ENCODE results near the gene C20orf144.

C20orf144 gene

DNA sequence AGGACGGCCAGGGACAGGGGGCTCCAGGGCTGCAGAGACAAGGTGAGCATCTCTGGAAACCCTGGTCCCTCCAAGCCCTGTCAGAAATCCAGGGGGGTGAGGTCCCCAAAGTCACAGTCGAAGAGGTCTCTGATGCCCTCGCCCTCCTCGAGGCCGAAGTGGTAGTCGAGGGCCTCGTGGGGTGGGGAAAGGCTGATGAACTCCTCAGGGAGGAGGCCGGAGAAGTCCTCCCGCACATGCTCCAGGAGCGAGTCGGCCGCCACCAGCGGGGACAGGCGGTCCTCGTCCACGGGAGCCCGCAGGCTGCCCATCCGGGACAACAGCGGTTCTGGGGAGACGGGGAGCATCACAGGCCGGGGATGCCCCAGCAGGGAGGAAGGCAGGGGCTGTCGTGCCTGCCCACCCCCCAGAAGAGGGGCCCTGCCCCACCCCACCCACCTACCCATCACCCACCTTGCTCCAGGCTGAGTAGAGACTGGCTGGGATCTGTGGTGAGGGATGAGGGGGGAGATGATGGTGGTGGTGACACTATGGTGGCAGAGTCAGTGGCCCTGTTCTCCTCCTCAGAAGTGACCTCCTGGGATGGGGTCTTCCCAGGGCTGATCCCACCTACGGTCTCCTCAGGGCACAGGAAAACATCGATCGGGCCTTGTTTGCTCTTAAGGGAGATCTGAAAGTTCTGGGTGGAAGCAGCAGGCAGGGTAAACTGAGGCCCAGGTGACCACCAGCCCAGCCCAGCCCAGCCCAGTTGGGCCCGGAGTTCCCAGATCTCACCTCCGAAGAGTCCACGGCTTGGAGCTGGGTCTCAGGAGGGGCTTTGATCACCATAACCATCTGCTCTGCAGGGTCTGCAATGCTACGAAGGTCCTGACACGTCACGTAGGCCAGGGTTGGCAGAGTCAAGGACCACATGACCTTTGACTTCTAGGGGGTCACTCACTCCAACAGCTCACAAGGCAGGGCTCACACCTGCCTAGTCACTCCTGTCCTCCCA lies 14.8 kb downstream of the C20orf144 start:
- DNase-seq (ENCODE audit: low read depth), result no peak

DNA sequence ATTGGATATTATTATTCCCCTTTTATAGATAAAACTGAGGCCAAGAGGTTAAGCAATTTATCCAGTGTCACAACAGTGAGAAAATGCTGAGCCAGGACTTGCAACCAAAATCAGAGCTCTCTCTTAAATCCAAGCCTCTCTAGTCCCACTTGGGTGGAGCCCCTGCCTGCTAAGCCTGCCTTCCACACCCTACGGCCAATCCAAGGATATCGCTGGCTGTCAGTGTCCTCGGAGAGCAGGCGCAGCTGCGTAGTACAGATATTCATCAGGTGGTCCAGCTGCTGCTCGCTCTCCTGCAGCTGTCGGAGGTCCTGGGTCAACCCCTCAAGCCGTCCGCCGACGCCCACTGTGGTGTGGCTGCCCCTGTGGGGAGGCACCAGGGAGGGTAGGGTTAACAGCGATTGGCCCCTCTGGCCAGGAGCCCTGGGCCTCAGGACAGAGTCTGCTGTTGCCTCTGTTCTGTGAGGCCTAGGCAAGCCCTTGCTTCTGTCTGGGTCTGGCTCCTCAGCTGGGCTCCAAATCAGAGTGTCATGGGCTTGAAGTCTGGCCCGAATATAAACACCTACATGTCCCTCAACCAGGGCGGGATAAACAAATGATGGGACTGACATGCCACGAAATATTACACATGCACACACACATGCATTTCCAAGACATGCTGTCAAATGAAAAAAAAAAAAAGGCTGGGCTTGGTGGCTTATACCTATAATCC lies 16.0 kb downstream of the C20orf144 start:
- no peak for DNase-seq (ENCODE audit: low read depth)

DNA sequence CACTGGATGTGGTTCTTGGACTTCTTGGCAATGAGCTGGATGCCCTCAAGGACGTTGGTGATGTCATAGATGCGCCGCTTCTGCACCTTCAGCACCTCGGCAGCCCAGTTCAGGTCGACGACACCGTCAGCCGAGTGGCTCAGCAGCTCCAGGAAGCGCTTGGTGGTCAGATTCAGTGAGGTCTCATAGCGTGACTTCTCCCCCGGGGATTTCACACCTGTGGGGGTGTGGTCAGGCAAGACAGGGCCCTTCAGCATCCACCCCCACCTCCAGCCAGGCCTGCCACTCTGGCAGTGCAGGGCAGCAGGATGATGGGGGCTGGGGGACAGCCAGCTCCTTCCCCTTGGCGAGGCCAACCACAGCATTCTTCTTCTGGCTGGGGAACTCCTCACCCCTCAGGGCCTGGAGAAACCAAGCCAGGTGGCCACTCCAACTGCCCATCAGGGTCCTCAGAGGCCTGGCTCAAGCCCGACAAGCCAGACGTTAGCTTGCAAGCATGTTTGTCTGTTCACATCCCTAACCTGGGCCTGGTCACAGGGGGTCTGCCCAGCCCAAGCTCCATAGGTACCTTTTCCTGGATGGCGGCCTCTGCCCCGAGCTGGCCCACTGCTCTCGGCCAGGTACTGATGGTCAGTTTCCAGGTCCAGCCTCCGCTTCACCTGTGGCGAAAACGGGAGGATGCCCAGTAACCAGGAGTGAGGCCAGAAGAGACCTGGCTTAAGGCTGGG lies 17.8 kb downstream of the C20orf144 start:
- no peak for DNase-seq (ENCODE audit: low read depth)

DNA sequence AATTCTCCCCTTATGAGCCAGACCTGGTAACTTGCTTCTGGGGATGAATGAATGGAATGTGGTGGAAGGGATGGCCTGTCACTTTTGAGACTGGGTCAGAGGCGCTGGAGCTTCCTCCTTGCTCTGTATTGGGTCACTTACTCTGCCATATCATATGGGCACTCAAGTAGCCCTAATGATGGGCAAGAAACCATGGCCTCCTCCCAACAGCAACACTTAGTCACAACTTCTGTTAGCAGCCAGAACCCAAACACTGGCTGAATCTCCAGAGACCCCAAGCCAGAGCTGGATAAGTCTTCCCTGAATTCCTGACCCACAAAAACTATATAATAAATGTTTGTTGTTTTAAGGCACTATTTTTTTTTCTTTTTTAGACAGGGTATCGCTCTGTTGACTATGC lies 18.6 kb downstream of the C20orf144 start:
- no peak for DNase-seq (ENCODE audit: low read depth)

DNA sequence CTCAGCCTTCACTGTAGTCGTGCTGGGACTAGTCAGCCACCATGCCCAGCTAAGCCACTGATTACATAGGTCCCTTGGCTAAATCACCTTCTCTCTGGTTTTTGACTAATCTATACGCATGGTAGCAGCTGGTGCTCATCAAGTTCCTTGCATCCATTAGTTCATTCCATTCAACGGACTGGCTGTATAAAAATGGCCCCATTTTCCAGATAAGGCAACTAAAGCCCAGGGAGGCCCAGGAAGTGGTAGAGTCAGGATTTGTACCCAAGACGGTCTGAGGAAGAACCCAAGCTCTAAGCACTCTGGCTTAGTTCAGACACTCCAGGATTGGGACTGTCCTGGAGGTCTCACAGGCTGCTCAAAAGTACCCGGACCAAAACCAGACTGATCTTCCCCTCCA lies 19.2 kb downstream of the C20orf144 start:
- no peak for DNase-seq (ENCODE audit: low read depth)

DNA sequence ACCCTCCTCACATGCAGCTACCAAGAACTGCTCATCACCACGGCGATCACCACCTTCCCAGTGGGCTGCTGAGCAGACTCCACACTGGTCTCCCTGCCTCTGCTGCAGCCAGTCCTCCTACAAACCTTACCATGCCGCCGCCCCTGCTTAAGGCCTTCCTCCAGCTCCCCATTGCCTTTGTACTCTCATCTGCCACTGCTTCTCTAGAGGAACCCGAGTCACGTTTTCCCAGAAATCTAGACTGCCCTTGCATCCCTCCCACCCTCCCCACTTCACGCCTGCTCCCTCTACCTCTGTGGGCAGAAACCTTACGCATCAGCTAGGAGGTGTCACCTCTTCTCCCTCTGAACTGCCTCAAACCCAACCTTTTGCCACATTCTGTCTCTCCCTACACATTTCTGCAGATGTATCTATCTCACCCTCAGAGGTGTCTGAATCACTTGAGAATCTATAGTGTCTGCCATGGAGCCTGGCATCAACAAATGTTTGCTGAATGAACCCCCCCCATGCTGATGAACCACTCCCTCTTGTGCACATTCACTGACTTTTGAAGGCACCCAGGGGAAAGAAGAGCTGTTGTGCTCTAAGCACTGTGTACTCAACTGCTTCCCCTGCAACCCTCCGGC lies 19.7 kb downstream of the C20orf144 start:
- no peak for DNase-seq (ENCODE audit: low read depth)

DNA sequence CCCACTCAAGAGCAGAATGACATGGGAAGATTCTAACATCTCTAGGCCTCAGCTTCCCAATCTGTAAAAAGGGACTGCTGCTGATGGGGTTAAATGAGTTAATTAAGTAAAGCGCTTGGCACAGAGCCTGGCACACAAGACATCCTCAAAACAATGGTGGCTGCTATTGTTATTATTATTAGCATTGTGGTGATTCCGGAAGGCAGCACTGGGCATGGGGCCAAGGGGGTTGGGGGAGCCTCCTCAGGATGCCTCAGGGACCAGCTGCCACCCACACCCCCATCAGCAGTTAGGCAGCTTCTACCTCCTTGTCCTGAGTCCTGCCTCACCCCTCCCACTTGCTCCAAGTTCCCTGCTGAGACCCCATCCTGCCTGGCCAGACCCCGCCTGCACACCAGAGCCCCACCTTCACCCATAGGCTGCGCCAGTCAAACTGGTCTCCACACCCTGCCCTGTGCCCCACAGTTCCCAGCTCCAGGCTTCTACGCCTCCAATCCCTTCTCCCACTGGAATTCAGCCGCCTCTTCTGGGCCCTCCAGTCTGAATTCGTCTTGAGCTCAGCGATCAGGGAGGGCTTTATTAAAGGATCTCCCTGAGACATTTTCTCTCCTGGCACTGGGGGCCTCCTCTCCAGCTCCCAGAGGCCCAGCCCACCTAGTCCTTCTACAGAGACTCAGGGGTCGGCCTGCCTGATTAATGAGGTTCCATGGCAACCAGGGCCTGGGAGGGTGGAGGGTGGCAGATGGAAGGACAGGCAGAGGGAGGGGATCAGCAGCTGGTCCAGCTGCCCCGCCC lies 22.6 kb downstream of the C20orf144 start:
- DNase-seq (ENCODE audit: low read depth), result no peak

DNA sequence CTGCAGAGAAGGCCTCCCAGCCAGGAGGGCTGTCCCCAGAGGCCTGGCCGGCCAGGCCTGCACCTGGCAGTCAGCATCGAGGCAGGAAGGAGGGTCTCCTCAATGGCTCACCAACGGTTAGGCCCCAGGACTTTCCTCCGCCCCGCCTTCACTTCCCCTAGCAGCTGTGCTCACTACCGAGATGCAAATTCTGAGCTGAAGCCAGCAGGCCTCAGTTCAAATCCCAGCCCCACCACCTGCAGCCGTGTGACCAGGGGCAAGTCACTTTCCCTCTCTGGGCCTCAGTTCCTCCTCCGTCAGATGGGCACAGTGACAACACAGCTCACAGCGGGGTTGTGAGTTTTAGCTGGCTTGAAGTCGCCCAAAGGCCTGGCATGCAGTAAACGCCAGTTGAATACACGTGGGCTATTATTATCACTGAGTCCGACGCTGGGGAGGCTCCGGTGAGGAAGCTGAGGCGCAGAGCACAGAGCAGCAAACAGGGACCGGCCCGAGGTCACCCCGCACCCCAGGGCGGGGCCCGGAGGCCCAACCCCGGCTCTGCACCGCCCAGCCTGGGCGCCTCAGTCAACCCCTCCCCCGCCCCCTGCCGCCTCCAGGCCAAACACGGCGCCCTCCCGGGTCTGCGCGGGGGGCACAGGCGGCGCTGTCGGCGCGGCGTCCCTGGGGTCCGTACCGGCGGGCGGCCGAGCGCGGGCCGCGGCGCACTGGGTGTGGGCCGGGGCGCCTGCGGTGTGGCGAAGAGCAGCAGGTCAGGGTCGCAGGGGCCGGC lies 23.4 kb downstream of the C20orf144 start:
- no peak for DNase-seq (ENCODE audit: low read depth)

DNA sequence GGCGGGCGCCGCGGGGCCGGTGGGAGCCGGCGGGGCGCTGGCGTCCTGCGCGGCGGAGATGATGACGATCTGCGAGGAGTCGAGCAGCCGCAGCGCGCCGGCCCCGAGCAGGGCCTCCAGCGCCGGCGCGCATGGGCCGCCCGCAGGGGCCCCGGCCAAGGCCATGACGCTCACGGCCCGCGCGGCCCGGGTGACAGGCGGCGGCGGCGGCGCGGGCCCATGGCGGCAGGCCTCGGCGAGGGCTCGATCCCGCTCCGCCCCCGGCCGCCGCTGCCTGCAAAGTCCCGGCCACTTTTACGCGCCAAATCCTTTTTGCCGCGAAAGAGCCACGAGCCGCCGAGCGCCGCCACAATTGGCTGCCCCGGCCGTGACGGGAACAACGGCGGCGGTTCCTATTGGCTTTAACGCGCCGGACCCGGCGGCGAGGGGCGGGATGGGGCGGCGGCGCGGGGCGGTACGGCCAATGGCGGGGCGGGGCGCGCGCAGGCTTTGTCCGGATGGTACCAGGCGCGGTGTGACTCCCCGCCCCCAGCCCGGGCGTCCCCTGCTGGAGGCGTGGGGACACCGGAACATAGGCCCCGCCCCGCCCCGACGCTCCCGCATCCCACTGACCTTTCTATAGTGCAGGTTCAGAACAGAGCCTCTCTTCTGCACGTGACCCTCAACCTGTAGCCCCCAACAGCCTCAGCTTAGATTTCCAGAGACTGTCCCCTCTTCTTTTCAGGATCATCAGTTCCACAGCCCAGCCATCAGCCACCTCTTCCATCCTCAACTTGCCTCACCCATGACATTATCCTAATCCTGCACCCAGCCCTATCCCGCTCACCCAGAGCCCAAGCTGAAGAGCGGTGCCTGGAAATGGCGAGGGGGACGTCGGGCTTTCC lies 24.2 kb downstream of the C20orf144 start, which contains the start of gene E2F1:
E2F1 (minus strand) TSS at position 286 of the 884 bp plus-strand sequence; CDS start at position 165, 121 bp downstream.
- DNase-seq (ENCODE audit: low read depth), result peak; percentile 94

DNA sequence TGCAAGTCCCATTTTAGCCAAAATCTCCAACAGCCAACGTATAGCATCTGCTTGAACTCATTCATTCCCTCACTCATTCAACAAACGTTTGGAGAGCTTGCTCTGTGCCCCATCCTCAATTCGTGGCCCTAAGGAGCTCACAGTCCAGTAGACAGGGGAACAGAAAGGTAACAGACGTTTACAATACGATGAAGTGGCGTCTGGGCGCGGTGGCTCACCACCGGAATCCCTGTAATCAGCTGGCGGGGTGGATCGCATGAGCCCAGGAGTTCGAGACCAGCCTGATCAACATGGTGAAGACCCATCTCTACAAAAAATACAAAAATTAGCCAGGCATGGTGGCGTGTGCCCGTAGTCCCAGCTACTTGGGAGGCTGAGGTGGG lies 24.8 kb downstream of the C20orf144 start:
- no peak for DNase-seq (ENCODE audit: low read depth)

DNA sequence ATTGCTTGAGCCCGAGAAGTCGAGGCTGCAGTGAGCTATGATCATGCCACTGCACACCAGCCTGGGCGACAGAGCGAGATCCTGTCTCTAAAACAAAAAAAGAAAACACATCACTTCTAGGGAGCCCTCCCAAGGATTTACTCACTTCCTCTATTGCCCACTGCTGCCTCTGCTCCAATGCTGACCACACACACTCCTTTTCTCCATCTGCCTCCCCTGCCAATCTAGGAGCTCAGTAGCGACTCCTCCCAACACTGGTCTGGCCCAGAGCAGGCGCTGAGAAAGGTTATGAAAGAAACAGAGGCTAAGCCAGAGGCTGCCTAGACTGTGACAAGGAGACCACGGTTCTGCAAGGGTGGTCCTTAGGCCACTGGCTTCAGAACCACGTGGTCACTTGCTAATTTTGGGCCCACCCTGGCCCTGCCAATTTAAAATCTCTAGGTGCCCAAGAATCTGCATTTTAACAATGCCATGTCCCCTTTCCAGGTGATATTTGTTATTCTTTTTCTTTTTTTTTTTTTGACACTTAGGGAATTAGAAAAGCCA lies 25.3 kb downstream of the C20orf144 start:
- DNase-seq (ENCODE audit: low read depth), result no peak

DNA sequence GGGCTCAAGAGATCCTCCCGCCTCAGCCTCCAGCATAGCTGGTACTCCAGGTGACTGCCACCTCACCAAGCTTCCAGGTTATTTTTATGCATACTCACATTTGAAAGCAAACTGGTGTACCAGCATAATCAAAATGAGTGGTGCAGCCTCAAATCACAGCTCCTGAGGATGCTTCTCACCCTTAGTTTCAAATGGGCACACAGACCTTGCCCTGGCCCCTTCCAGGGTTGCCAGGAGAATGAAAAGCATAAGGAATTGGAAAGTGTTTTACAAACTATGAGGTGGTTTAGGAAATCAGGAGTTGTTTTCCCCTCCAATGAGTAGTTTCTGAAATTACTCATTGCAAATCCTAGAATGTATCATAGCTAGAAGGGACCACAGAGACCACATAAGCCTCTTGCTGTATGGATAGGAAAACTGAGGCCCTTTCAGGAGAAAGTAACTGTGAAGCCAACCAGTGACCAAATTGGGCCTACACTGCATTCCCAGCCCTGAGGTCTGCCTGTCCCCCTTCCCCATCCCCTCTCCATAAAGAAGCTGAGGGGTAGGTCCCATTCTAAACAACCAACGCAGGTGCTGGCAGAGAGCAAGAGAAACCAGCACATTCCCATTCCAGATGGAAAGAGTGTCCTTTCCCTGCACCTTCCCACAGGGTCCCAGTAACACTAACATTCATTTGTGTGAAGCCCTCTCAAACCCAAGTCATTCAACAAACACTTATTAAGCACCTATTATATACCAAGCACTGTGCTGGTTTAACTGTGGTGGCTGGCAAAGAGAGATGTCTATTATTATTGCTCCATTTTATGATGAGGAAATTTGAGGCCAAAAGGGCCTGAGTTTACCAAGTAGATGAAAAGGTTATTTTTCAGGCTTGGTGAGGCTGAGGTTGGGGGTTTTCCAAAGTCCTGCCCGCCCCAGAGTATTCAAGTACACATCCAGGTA lies 26.1 kb downstream of the C20orf144 start:
- no peak for DNase-seq (ENCODE audit: low read depth)

DNA sequence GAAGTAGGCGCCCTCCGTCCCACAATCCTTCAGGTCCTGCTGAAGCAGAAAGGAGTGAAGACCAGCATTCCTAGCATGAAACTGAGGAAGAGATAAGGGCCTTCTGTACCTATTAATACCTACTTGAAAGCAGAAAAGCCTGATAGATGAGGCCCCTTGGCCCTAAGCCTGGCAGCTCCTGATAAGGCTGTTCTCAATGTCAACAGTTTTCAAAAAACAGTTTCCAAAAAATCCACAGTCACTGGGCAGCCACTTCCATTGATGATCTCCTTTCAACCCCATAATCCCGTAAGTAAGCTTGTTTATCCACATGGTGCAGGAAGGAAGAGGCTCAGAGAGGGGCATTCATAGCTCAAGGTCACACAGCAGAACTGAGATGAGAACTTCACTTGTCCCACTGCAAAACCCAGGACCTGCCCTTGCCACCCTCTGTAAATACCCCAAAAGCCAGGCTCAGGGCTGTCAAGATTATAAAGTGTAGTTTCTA lies 26.9 kb downstream of the C20orf144 start:
- no peak for DNase-seq (ENCODE audit: low read depth)

DNA sequence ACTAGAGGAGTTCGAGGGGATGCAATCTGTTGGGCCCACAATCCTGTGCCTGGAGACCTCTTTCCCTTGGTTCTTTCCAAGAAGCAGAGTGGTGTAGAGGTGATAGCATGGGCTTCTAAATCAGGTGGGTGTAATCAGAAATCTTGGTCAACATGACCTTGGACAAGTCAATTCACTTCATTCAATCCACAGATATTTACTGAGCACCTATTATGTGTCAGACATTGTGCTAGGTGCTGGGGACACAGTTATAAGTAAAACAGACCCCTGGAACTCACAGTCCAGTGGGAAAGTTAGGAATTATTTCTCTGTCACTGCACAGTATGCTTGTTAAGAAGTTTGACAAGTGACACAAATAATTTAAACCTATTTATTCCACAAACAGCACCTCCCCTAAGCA lies 27.4 kb downstream of the C20orf144 start:
- no peak for DNase-seq (ENCODE audit: low read depth)

DNA sequence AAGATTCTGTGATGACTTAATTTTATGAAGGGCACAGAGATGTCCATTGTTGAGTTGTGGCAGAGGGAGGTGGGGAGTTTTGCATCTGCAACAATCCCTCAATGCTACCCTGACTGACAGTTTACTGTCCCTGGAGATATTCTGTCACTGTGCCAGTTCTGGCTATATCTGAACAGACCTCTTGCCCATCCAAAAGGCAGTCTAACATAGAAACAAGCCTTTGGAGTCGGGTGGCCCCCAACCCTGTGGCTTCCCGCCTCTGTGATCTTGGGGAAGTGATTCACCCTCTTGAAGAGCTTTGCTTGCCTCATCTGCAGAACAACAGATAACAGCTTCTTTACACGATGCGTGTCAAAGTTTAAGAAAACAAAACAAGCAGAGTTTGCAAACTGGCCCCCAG lies 27.8 kb downstream of the C20orf144 start:
- DNase-seq (ENCODE audit: low read depth), result peak; percentile 90

DNA sequence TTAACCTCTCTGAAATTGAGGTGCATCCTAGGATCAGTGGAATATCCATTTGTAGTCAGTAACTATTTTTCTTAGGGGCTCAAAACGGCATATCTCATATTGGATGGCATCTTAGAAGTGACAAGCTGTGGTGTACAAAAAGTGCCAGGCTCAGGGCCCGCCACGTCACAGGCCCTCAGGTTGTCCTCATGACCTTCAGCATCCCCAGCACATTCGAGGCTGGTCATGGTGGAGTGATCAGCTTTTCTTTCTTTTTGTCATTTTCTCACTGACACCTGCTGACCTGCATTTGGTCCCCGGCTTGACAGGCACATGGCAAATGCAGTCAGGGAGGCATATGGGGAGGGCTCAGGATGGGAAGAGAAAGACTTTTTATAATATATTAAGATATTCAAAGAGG lies 31.2 kb downstream of the C20orf144 start:
- DNase-seq (ENCODE audit: low read depth), result no peak

DNA sequence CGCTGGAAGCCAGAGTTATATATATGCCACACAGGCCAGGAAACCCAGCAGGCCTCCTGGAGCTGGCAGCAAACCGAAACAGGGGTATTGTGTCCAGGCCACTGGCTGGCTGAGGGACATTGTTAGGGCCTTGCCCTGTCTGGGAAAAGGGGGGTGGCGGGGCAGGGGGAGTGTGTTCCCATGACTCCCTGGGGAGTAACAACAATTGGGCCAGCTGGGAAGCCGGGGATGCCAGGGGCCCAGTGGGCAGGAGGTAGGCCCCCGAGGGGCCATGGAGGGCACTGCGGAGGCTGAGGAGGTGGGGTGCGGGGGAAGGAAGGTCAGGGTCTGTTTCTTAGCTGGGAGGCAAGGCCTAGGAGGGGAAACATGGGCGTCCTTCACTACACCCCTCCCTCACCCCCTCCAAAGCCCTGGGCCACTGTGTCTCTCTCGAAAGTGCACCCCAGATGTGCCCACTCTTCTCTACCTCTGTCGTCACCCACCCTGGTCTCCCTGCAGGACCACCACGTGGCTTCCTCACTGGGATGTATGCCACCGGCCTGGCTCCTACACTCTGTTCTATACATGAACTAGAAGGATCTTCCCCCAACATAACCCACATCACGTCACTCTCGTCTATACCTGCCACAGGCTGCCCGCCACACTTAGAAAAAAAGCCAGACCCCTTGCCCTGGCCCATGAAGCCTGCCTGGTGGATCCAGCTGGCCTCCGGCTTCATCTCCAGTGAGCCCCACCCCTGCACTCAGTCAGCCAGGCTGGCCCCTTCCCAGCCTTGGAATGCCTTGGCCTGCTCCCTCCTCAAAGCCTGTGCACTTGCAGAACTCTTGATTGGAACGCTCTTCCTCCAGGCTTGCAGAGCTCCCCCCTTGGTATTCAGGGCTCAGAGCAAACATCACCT lies 31.9 kb downstream of the C20orf144 start:
- no peak for DNase-seq (ENCODE audit: low read depth)
